Measurements from ENCODE around the gene EXPH5. TPM values are rescaled to one million over a fixed set of nuclear protein-coding genes. Genes with fewer than 3 reads are reported as not detected.

The EXPH5 gene
- polyA plus RNA-seq, 1 donor (not counting 4 experiments of a cell fraction or from before 2014, with no cell fraction given), result 11.7 TPM

GRCh38 chr11:108525161-108525560 is 68.4 kb downstream of the EXPH5 start:
- Histone ChIP-seq H3K79me2 (ENCODE audit: control insufficient read depth, insufficient read depth, low read length) (no peaks in the 10 kb centered on the region), H3K9me3 (ENCODE audit: control insufficient read depth, low read depth, low read length) (no peaks in the 10 kb centered on the region), H3K27ac (ENCODE audit: control insufficient read depth, insufficient read depth, low read length) (no peak overlapping the region), H3K36me3 (ENCODE audit: control insufficient read depth in 2 of 2, extremely low read depth in 1 of 2, insufficient read depth in 2 of 2, low read length in 2 of 2) (peaks cover under 1 to 13% of the 10 kb centered on the region in 2 experiments), H3K4me3 (ENCODE audit: control insufficient read depth in 2 of 3, extremely low read depth in 1 of 3, insufficient read depth in 2 of 3, low read depth in 1 of 3, low read length in 3 of 3) (no peak overlapping the region), H3K27me3 (ENCODE audit: control insufficient read depth, extremely low read depth, insufficient read depth, low read length) (no peaks in the 10 kb centered on the region), H3K4me1 (ENCODE audit: control insufficient read depth, extremely low read depth, insufficient read depth, low read length) (peaks cover 4% of the 10 kb centered on the region), H3K9ac (ENCODE audit: control insufficient read depth, extremely low read depth, insufficient read depth, low read length) (no peak overlapping the region), H3K9me1 (ENCODE audit: control insufficient read depth, extremely low read depth, insufficient read depth, low read length) (peaks cover 3% of the 10 kb centered on the region), H3K4me2 (ENCODE audit: control insufficient read depth, extremely low read depth, insufficient read depth, low read depth, low read length) (no peak overlapping the region), H4K20me1 (ENCODE audit: control insufficient read depth, extremely low read depth, insufficient read depth, low read length) (no peaks in the 10 kb centered on the region), H2AFZ (ENCODE audit: control insufficient read depth, low read length) (no peak overlapping the region)
- no peak for DNase-seq (ENCODE audit: low read depth, low spot score)
- FAIRE-seq, result no peak
- dilution Hi-C loops (cut with MboI; ENCODE audit: extremely low pct_ligation_motif_present, low sequenced_read_pairs), result no loop called here
- TF ChIP-seq CTCF (optimal IDR thresholded peaks at IDR 0.05 in 1 of 3, IDR thresholded peaks at IDR 0.05 in 1 of 3, conservative IDR thresholded peaks at IDR 0.05 in 1 of 3; ENCODE audit: extremely low read depth in 1 of 3, insufficient read depth in 2 of 3, low read length in 3 of 3) (no peak), EZH2 (IDR thresholded peaks at IDR 0.05; ENCODE audit: low read length) (no peak)

GRCh38 chr11:108524422-108524821 is 69.1 kb downstream of the EXPH5 start:
- H3K9me1 ChIP-seq (ENCODE audit: control insufficient read depth, extremely low read depth, insufficient read depth, low read length), result peaks cover 3% of the 10 kb centered on the region
- TF ChIP-seq CTCF (optimal IDR thresholded peaks at IDR 0.05 in 1 of 3, IDR thresholded peaks at IDR 0.05 in 1 of 3, conservative IDR thresholded peaks at IDR 0.05 in 1 of 3; ENCODE audit: extremely low read depth in 1 of 3, insufficient read depth in 2 of 3, low read length in 3 of 3) (no peak), EZH2 (IDR thresholded peaks at IDR 0.05; ENCODE audit: low read length) (no peak)
- no peak overlapping the region for H2AFZ ChIP-seq (ENCODE audit: control insufficient read depth, low read length)
- dilution Hi-C loops (cut with MboI; ENCODE audit: extremely low pct_ligation_motif_present, low sequenced_read_pairs), result no loop called here
- H3K79me2 ChIP-seq (ENCODE audit: control insufficient read depth, insufficient read depth, low read length), result no peaks in the 10 kb centered on the region
- no peaks in the 10 kb centered on the region for H3K27me3 ChIP-seq (ENCODE audit: control insufficient read depth, extremely low read depth, insufficient read depth, low read length)
- no peak for DNase-seq (ENCODE audit: low read depth, low spot score)
- peaks cover 4 to 15% of the 10 kb centered on the region in 2 experiments for H3K36me3 ChIP-seq (ENCODE audit: control insufficient read depth in 2 of 2, extremely low read depth in 1 of 2, insufficient read depth in 2 of 2, low read length in 2 of 2)
- no peaks in the 10 kb centered on the region for H3K9me3 ChIP-seq (ENCODE audit: control insufficient read depth, low read depth, low read length)
- H3K27ac ChIP-seq (ENCODE audit: control insufficient read depth, insufficient read depth, low read length), result no peak overlapping the region
- no peak overlapping the region for H3K4me3 ChIP-seq (ENCODE audit: control insufficient read depth in 2 of 3, extremely low read depth in 1 of 3, insufficient read depth in 2 of 3, low read depth in 1 of 3, low read length in 3 of 3)
- H3K9ac ChIP-seq (ENCODE audit: control insufficient read depth, extremely low read depth, insufficient read depth, low read length), result no peak overlapping the region
- H4K20me1 ChIP-seq (ENCODE audit: control insufficient read depth, extremely low read depth, insufficient read depth, low read length), result no peaks in the 10 kb centered on the region
- H3K4me2 ChIP-seq (ENCODE audit: control insufficient read depth, extremely low read depth, insufficient read depth, low read depth, low read length), result no peak overlapping the region
- H3K4me1 ChIP-seq (ENCODE audit: control insufficient read depth, extremely low read depth, insufficient read depth, low read length), result peaks cover 4% of the 10 kb centered on the region
- FAIRE-seq, result no peak

All from keratinocyte (primary cell).